Measurements from ENCODE around the gene HIGD1B. TPM values are rescaled to one million over a fixed set of nuclear protein-coding genes. Genes with fewer than 3 reads are reported as not detected.

Gene HIGD1B
- total and polyA plus RNA-seq, 10 of the 15 experiments (the other 5 are each of a cell fraction or from before 2014, with no cell fraction given) = 1.0 TPM; not detected in 9

DNA sequence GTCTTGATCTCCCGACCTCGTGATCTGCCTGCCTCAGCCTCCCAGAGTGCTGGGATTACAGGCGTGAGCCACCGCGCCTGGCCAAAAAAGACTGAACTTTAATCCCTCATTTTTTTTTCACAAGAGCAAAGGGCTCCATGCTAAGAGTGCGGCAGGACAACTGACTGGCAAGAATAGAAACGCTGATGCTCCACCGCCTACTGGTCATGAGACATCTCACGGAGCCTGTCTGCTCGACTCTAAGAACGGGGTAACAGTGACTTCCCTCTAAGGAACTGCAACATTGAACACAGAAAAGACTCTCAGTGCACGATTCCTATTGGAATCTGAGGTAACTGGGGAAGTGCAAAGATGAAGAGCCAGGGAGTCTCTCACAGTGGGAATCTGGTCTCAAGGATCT is 23.9 kb downstream of the HIGD1B start:
- H3K4me2 ChIP-seq (ENCODE audit: control insufficient read depth, insufficient read depth) = no peak overlapping the region
- WGBS (ENCODE audit: insufficient coverage, insufficient replicate concordance, low lambda C conversion rate, missing lambda C conversion rate) = 98% methylated on average over 12 of the region's 12 CpGs
- H3K9me3 ChIP-seq (replicated peaks; ENCODE audit: control insufficient read depth, insufficient read depth, low read length) = no peaks in the 10 kb centered on the region
- H3K36me3 ChIP-seq (ENCODE audit: control insufficient read depth in 2 of 2, insufficient read depth in 2 of 2, low read length in 1 of 2) = peaks cover 22 to 52% of the 10 kb centered on the region in 2 experiments
- no peak for TF ChIP-seq NFYB (IDR thresholded peaks at IDR 0.05; ENCODE audit: insufficient read depth, low read depth, low read length)
- no peak for TF ChIP-seq TBL1XR1 (IDR thresholded peaks at IDR 0.05; ENCODE audit: low read depth, low read length)
- no peak for TF ChIP-seq NR2C2 (IDR thresholded peaks at IDR 0.05; ENCODE audit: borderline replicate concordance, control insufficient read depth, insufficient read length, low read depth)
- TF ChIP-seq YY1 (IDR thresholded peaks at IDR 0.05; ENCODE audit: low read depth, low read length) = no peak
- no peak for TF ChIP-seq YBX1 (IDR thresholded peaks at IDR 0.05)
- TF ChIP-seq, protein P1, sequence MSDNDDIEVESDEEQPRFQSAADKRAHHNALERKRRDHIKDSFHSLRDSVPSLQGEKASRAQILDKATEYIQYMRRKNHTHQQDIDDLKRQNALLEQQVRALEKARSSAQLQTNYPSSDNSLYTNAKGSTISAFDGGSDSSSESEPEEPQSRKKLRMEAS (IDR thresholded peaks at IDR 0.05; ENCODE audit: low read depth, low read length) = no peak
- no peak for TF ChIP-seq ZNF384 (IDR thresholded peaks at IDR 0.05; ENCODE audit: borderline replicate concordance, low read depth, low read length)
- no peak for TF ChIP-seq LARP7 (IDR thresholded peaks at IDR 0.05)
- TF ChIP-seq USF2 (IDR thresholded peaks at IDR 0.05; ENCODE audit: borderline replicate concordance, low read depth, low read length) = no peak
- TF ChIP-seq ZNF592 (IDR thresholded peaks at IDR 0.05) = no peak
- TF ChIP-seq CBX3 (IDR thresholded peaks at IDR 0.05; ENCODE audit: borderline replicate concordance, low read depth) = no peak
- TF ChIP-seq CBFB (IDR thresholded peaks at IDR 0.05; ENCODE audit: low read depth) = no peak
- TF ChIP-seq POLR2AphosphoS5 (IDR thresholded peaks at IDR 0.05; ENCODE audit: low read length) = no peak
- no peak for TF ChIP-seq ZSCAN29 (IDR thresholded peaks at IDR 0.05)
- TF ChIP-seq SREBF2 (IDR thresholded peaks at IDR 0.05; ENCODE audit: low read length) = no peak
- TF ChIP-seq WRNIP1 (IDR thresholded peaks at IDR 0.05; ENCODE audit: borderline replicate concordance, low read depth, low read length) = no peak
- TF ChIP-seq, protein P2, sequence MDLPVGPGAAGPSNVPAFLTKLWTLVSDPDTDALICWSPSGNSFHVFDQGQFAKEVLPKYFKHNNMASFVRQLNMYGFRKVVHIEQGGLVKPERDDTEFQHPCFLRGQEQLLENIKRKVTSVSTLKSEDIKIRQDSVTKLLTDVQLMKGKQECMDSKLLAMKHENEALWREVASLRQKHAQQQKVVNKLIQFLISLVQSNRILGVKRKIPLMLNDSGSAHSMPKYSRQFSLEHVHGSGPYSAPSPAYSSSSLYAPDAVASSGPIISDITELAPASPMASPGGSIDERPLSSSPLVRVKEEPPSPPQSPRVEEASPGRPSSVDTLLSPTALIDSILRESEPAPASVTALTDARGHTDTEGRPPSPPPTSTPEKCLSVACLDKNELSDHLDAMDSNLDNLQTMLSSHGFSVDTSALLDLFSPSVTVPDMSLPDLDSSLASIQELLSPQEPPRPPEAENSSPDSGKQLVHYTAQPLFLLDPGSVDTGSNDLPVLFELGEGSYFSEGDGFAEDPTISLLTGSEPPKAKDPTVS (IDR thresholded peaks at IDR 0.05; ENCODE audit: low read depth, low read length) = no peak
- no peak for ATAC-seq
- H3K4me1 ChIP-seq (ENCODE audit: control insufficient read depth, insufficient read depth, low read length) = no peaks in the 10 kb centered on the region
- H3K9ac ChIP-seq (ENCODE audit: control insufficient read depth, insufficient read depth, low read length) = no peak overlapping the region
- BruUV-seq (replicated peaks) = no TSS peak
- no peak overlapping the region for H2AFZ ChIP-seq (ENCODE audit: control insufficient read depth, low read depth, low read length)
- DNase-seq (ENCODE audit: low read depth, low spot score) = no peak
- in situ Hi-C loops (cut with MboI) (loop anchor here (25.0 kb wide), 1 partner anchor 1659 kb away; the partner anchor contains the start of gene TMEM106A), intact Hi-C loops (cut with micrococcal nuclease; ENCODE audit: unreplicated experiment) (no loop called here)
- no peaks in the 10 kb centered on the region for H4K20me1 ChIP-seq (ENCODE audit: control insufficient read depth, insufficient read depth)
- POLR2A ChIA-PET = no interaction called here
- no peaks in the 10 kb centered on the region for H3K79me2 ChIP-seq (ENCODE audit: control insufficient read depth, insufficient read depth, low read length)
- RAD21 ChIA-PET (ENCODE audit: unreplicated experiment) = no interaction called here
- CTCF ChIA-PET = interaction anchor here (0.8 kb wide), 1 partner anchor 180 kb away, joined by 3 read pairs; no protein-coding TSS in a partner anchor
- H3K27me3 ChIP-seq (replicated peaks in 1 of 2; ENCODE audit: control insufficient read depth in 2 of 2, insufficient read depth in 2 of 2, low read length in 1 of 2) = no peaks in the 10 kb centered on the region
- no peak for FAIRE-seq
- SMC1A ChIA-PET (ENCODE audit: uncharacterized antibody, unreplicated experiment) = no interaction called here
- H3K4me3 ChIP-seq = no peak overlapping the region
- no peak overlapping the region for H3K27ac ChIP-seq (ENCODE audit: control insufficient read depth, insufficient read depth)

Data from GM12878 (cell line).